Right lobe of liver (tissue), 6 donors: ENCODE data around the gene GALR1. TPM values are rescaled to one million over a fixed set of nuclear protein-coding genes. Genes with fewer than 3 reads are reported as not detected.
A peak's percentile ranks its signal among the peaks of the same experiment; 100 is the strongest.

Source experiments
- ATAC-seq, 4 donors: fragments of 200-7000 bp; cut with Tn5 transposase; one replicate each; pipeline ENCODE4 v1.9.1; 2020; ENCODE audit warnings: mild to moderate bottlenecking in 4 of 4, moderate library complexity in 4 of 4
- DNase-seq, 3 donors: peaks; one replicate each; pipeline ENCODE4 v3.0.0-alpha.2; 2020
- H3K27ac ChIP-seq, 3 donors: fragments of 200-600 bp; one replicate each; pipeline ENCODE4 v1.8.0; 2022
- H3K27me3 ChIP-seq, 2 donors: fragments of 200-600 bp; one replicate each; pipeline ENCODE4 v1.8.0; 2022
- H3K36me3 ChIP-seq, 4 donors: fragments of 200-600 bp; sonication (generic) in 1 of 4; one replicate each; pipeline versions ENCODE4 v1.5.1 to v1.8.0; 2017 to 2022; ENCODE audit warnings: control low read depth in 1 of 4
- H3K4me1 ChIP-seq, 4 donors: fragments of 200-600 bp; sonication (generic) in 1 of 4; one replicate each; pipeline versions ENCODE4 v1.5.1 to v1.8.0; 2017 to 2022; ENCODE audit warnings: control low read depth in 1 of 4
- H3K4me3 ChIP-seq, 3 donors: fragments of 200-600 bp; one replicate each; pipeline ENCODE4 v1.8.0; 2022
- H3K9me3 ChIP-seq, 4 donors: fragments of 200-600 bp; sonication (generic) in 1 of 4; one replicate each; pipeline versions ENCODE4 v1.5.1 to v1.8.0; 2017 to 2022; ENCODE audit warnings: control low read depth in 1 of 4
- POLR2A ChIP-seq: fragments of 450-650 bp; IDR thresholded peaks from one replicate; pipeline ENCODE4 v1.6.1; 2017; ENCODE audit warnings: antibody characterized with exemption, mild to moderate bottlenecking
- WGBS: methylation state at CpG from one replicate; pipeline ENCODE4 v1.1.6; 2018; ENCODE audit warnings: low coverage, low lambda C conversion rate; ENCODE audit not compliant: insufficient coverage; ENCODE audit errors: missing lambda C conversion rate; 5-methylcytosine and 5-hydroxymethylcytosine counted together
- intact Hi-C, 2 donors: fragments of 100-400 bp; cut with DNase I; formaldehyde crosslinking; loops; one replicate each; pipeline versions ENCODE4 v1.11.2 to v1.14.1; 2022
- long read RNA-seq: library from polyadenylated mRNA; unstranded; transcript quantifications from one replicate; pipeline ENCODE4 v2.0.0, GENCODE V29; 2019
- total RNA-seq, 6 experiments: library from RNA; depleted of rRNA in 2 of 6; stranded (reverse); fragments of >200 nt in 2 of 6; fragmentation: NEBNext Ultra II Directional in 3 of 6; extraction: Animal tissue kit (Norgen Biotek cat#: 25700) in 3 of 6; gene quantifications; one replicate each; pipeline versions ENCODE4 v1.1.0 to v1.2.4, GENCODE V29; 2016 to 2023
- TF ChIP-seq, protein P1 (sequence below), 4 donors: fragments of 200-600 bp in 3 of 4; fragments of 450-650 bp in 1 of 4; IDR thresholded peaks; one replicate each; pipeline versions ENCODE4 v1.5.1 to v1.8.0; 2016 to 2022; ENCODE audit warnings: antibody characterized with exemption in 4 of 4, mild to moderate bottlenecking in 2 of 4
- donor health status: DM: no; HTN: yes; CAD: no.
- donor health status: DM: no; HTN: no; CAD: no.
- donor health status: DM: no; HTN: no; CAD: no.
- donor health status: DM: no; HTN: yes; CAD: no.
- donor health status: DM: no; HTN: yes; CAD: no.

The GALR1 gene, protein sequence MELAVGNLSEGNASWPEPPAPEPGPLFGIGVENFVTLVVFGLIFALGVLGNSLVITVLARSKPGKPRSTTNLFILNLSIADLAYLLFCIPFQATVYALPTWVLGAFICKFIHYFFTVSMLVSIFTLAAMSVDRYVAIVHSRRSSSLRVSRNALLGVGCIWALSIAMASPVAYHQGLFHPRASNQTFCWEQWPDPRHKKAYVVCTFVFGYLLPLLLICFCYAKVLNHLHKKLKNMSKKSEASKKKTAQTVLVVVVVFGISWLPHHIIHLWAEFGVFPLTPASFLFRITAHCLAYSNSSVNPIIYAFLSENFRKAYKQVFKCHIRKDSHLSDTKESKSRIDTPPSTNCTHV
- under 1 TPM in 1 of 6 experiments, not detected in 5; 0.05 TPM for total RNA-seq
- long read RNA-seq: 0 reads

DNA sequence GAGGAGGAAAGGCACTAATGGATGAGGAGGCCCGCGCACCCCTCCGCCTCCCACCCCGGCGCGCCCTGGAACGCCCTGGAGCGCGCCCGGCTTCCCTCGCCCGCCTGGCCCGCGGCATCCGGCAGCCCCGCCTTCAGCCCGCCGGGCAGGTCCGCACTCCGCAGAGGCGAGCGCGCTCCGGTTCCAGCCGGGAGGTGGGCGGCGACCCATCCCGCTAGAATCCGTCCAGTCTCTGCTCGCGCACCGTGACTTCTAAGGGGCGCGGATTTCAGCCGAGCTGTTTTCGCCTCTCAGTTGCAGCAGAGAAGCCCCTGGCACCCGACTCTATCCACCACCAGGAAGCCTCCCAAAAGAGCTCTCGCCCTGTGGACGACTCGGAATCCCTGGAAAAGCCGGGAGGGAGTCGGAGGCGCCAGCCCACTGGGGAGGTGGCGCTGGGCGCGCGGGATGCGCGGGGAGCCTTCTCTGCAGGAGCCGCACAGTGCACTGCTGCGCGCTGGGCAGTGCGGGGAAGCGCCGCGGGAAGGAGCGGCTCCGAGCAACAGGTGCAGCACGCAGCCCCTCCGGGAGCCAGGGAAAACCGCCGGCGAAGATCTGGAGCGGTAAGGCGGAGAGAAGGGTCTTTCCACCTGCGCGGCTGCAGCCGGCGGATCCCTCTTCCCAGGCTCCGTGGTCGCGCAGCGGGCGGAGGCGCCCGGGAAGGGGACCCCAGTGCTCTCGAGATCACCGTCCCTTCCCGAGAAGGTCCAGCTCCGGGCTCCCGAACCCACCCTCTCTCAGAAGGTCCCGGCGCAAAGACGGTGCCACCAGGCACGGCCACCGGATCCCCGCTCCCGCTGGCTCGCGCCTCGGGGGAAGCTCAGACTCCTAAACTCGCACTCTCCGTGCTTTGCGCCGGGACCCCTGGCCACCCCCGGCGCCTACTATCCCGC lies at the start of gene GALR1:
GALR1 (plus strand) TSS at position 280 of the 932 bp plus-strand sequence. CDS start 701 bp downstream, outside the sequence.
- intact Hi-C loops: no loop called here
- Histone ChIP-seq H3K27me3 (peaks cover 0 to 37% of the 10 kb centered on the region in 2 donors), H3K36me3 (no peaks in the 10 kb centered on the region), H3K4me3 (peak within 1 kb of the TSS in 2 of 3 donors; percentile 11 to 36), H3K4me1 (peaks cover 0 to 20% (median 0%) of the 10 kb centered on the region in 4 donors), H3K27ac (no peak within 1 kb of the TSS), H3K9me3 (no peaks in the 10 kb centered on the region)
- 1% methylated on average over 29 of the region's 98 CpGs for WGBS
- no peak for DNase-seq
- TF ChIP-seq, protein P1, sequence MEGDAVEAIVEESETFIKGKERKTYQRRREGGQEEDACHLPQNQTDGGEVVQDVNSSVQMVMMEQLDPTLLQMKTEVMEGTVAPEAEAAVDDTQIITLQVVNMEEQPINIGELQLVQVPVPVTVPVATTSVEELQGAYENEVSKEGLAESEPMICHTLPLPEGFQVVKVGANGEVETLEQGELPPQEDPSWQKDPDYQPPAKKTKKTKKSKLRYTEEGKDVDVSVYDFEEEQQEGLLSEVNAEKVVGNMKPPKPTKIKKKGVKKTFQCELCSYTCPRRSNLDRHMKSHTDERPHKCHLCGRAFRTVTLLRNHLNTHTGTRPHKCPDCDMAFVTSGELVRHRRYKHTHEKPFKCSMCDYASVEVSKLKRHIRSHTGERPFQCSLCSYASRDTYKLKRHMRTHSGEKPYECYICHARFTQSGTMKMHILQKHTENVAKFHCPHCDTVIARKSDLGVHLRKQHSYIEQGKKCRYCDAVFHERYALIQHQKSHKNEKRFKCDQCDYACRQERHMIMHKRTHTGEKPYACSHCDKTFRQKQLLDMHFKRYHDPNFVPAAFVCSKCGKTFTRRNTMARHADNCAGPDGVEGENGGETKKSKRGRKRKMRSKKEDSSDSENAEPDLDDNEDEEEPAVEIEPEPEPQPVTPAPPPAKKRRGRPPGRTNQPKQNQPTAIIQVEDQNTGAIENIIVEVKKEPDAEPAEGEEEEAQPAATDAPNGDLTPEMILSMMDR (IDR thresholded peaks at IDR 0.05): no peak
- no peak for TF ChIP-seq POLR2A
- ATAC-seq: peak in 3 of 4 donors; percentile 32 to 58 (median 54)

DNA sequence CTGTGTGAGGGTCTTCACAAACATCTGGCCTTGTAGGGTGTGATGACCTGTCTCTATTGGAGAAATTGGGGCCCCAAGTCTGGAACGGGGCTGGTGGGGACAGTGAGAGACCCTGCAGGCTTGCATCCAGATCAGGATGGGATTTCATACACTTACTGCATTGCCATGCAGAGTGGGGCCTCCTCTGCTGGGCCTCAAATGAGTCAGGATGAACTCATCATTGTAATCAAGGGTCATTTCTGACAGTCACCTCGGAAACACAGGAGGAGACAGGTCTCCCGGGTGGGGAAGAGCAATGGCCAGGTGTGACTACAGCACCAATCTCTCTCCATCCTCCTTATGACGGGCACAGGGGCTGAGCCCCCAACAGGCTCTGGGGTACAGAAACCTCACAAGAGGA lies 48.1 kb upstream of the GALR1 start:
- Histone ChIP-seq H3K27ac (no peak overlapping the region), H3K9me3 (no peaks in the 10 kb centered on the region), H3K27me3 (no peaks in the 10 kb centered on the region), H3K4me3 (no peak overlapping the region), H3K4me1 (peaks cover 0 to 11% (median 0%) of the 10 kb centered on the region in 4 donors), H3K36me3 (no peaks in the 10 kb centered on the region)
- WGBS: no CpG with 5 or more reads among the region's 4 CpGs
- ATAC-seq (no peak), DNase-seq (no peak)
- TF ChIP-seq POLR2A: no peak
- TF ChIP-seq, protein P1 (IDR thresholded peaks at IDR 0.05): no peak
- intact Hi-C loops: loop anchor here (5.0 to 10.0 kb wide), 2 partner anchors 57 to 199 kb away; no protein-coding TSS in a partner anchor

DNA sequence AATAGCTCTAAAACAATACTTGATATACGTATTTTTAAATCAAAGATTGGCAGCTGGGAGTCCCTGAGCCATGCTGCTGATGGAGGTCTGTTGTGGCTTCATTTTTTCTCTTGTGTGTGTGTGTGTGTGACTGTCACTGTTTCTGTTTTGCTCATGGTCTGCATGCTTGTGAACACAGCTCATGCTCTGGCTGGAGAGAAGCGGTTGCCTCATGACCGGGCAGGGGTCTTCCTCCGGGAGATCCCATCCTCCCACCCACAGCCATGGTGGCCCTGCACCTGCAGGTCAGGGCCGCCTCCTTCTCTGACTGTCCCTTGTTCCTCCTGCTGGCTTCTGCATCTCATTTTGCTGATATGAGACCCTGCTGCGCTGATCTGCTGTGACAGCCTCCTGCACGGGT lies 47.3 kb upstream of the GALR1 start:
- Histone ChIP-seq H3K4me3 (no peak overlapping the region), H3K9me3 (no peaks in the 10 kb centered on the region), H3K4me1 (peaks cover 0 to 14% (median 2%) of the 10 kb centered on the region in 4 donors), H3K27ac (no peak overlapping the region), H3K27me3 (no peaks in the 10 kb centered on the region), H3K36me3 (no peaks in the 10 kb centered on the region)
- TF ChIP-seq, protein P1 (IDR thresholded peaks at IDR 0.05): no peak
- TF ChIP-seq POLR2A: no peak
- intact Hi-C loops: loop anchor here (5.0 to 10.0 kb wide), 2 partner anchors 58 to 200 kb away; no protein-coding TSS in a partner anchor
- DNase-seq: no peak
- ATAC-seq: no peak
- WGBS: 37% methylated on average over 2 of the region's 7 CpGs

DNA sequence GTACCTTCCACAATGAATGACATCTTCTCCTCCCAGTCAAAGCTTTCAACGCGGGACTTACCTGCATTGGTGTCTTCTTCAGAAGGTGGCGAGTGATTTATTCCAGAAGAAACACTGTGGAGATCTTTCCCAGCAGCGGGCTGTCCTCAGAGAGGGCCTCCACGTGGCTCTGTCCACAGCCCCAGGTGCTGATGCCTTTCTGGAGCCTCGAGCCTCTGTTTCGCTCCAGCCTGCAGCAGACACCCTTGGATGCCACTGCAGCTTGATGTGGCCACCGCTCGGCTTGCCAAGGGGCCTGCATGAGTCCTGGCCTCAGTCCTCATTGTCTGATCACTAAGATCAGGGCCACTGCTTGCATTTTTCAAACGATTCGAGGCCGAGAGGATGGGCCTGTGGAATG lies 46.6 kb upstream of the GALR1 start:
- H3K4me3 ChIP-seq: no peak overlapping the region
- no peak for TF ChIP-seq POLR2A
- TF ChIP-seq, protein P1 (IDR thresholded peaks at IDR 0.05): no peak
- DNase-seq (no peak), ATAC-seq (no peak)
- WGBS: 81% methylated on average over 11 of the region's 12 CpGs
- H3K36me3 ChIP-seq: no peaks in the 10 kb centered on the region
- no peak overlapping the region for H3K27ac ChIP-seq
- intact Hi-C loops: loop anchor here (5.0 to 10.0 kb wide), 2 partner anchors 58 to 201 kb away; no protein-coding TSS in a partner anchor
- no peaks in the 10 kb centered on the region for H3K9me3 ChIP-seq
- peaks cover 0 to 21% (median 5%) of the 10 kb centered on the region in 4 donors for H3K4me1 ChIP-seq
- no peaks in the 10 kb centered on the region for H3K27me3 ChIP-seq
